HG03095 (cell line): ENCODE measurements around the gene TTPAL.
A peak's percentile ranks its signal among the peaks of the same experiment; 100 is the strongest.

ENCODE experiments used
- ATAC-seq: cut with Tn5 transposase; IDR thresholded peaks from one replicate; pipeline ENCODE4 v1.9.1; 2021; ENCODE audit warnings: moderate library complexity; ENCODE audit not compliant: unreplicated experiment

Gene TTPAL

GRCh38 chr20:44475694-44476560, at the start of gene TTPAL:
TSS of gene TTPAL (plus strand) at chr20:44475874. CDS start at chr20:44480000, 4,126 bp downstream.
- ATAC-seq, result peak; percentile 82

GRCh38 chr20:44425923-44426322, 49.8 kb upstream of the TTPAL start:
- ATAC-seq, result no peak

- no peak for ATAC-seq
Measured at GRCh38 chr20:44426879-44427790, 48.5 kb upstream of the TTPAL start.

- ATAC-seq, result no peak
Measured at GRCh38 chr20:44427804-44428173, 47.9 kb upstream of the TTPAL start.

GRCh38 chr20:44428174-44429016, 47.3 kb upstream of the TTPAL start:
- ATAC-seq, result no peak

- ATAC-seq, result no peak
Measured at GRCh38 chr20:44429017-44429339, 46.7 kb upstream of the TTPAL start.

GRCh38 chr20:44429419-44430269, 46.0 kb upstream of the TTPAL start:
- no peak for ATAC-seq

- no peak for ATAC-seq
Measured at GRCh38 chr20:44430270-44431065, 45.2 kb upstream of the TTPAL start.

GRCh38 chr20:44431118-44431501, 44.6 kb upstream of the TTPAL start:
- no peak for ATAC-seq

- no peak for ATAC-seq
Measured at GRCh38 chr20:44431502-44432234, 44.0 kb upstream of the TTPAL start.

- no peak for ATAC-seq
Measured at GRCh38 chr20:44432618-44433577, 42.8 kb upstream of the TTPAL start.

- ATAC-seq, result no peak
Measured at GRCh38 chr20:44433751-44434538, 41.7 kb upstream of the TTPAL start.

GRCh38 chr20:44435630-44436335, 39.9 kb upstream of the TTPAL start:
- ATAC-seq, result no peak

- no peak for ATAC-seq
Measured at GRCh38 chr20:44436393-44436792, 39.3 kb upstream of the TTPAL start.

- no peak for ATAC-seq
Measured at GRCh38 chr20:44437497-44437896, 38.2 kb upstream of the TTPAL start.

- ATAC-seq, result no peak
Measured at GRCh38 chr20:44438782-44439181, 36.9 kb upstream of the TTPAL start.
